Vagina (tissue), 2 donors: ENCODE measurements around the gene SRGAP3.

ENCODE experiments used
- CTCF ChIP-seq, 3 experiments: fragments of 450-650 bp in 2 of 3; fragments of 200-600 bp in 1 of 3; sonication (generic) in 1 of 3; IDR thresholded peaks; one replicate each; pipeline ENCODE4 v1.5.1; 2017 to 2019; ENCODE audit warnings: antibody characterized with exemption in 3 of 3, mild to moderate bottlenecking in 2 of 3, moderate library complexity in 2 of 3
- POLR2A ChIP-seq, 2 donors: fragments of 450-650 bp; IDR thresholded peaks; one replicate each; pipeline ENCODE4 v1.6.1; 2017; ENCODE audit warnings: antibody characterized with exemption in 2 of 2, mild to moderate bottlenecking in 2 of 2, moderate library complexity in 2 of 2
- POLR2AphosphoS5 ChIP-seq, 2 donors: sonication (generic); formaldehyde crosslinking; IDR thresholded peaks; one replicate each; pipeline ENCODE4 v1.9.0; 2017; ENCODE audit warnings: antibody characterized with exemption in 2 of 2, mild to moderate bottlenecking in 2 of 2, low read depth in 1 of 2; ENCODE audit not compliant: insufficient read depth in 1 of 2

GRCh38 chr3:9184461-9184835 lies 65.0 kb downstream of the SRGAP3 start:
- TF ChIP-seq CTCF (IDR thresholded peaks at IDR 0.05) (no peak), POLR2A (IDR thresholded peaks at IDR 0.05) (no peak), POLR2AphosphoS5 (IDR thresholded peaks at IDR 0.05; ENCODE audit: insufficient read depth in 1 of 2, low read depth in 1 of 2) (no peak)
